GM12892 (cell line): ENCODE measurements around the gene UFC1.

Experiments
- POLR2A ChIP-seq: IDR thresholded peaks from 2 replicates; pipeline ENCODE4 v1.6.1; 2011; ENCODE audit warnings: low read depth, low read length, control low read depth
- POLR2AphosphoS5 ChIP-seq: IDR thresholded peaks from 2 replicates; pipeline ENCODE4 v1.6.1; 2011; ENCODE audit warnings: low read depth, low read length, control low read depth

- TF ChIP-seq POLR2AphosphoS5: no peak
- TF ChIP-seq POLR2A: no peak
These were observed 44.6 kb downstream of the UFC1 start for GRCh38 chr1:161198194-161198896.
